GM21390 (cell line): ENCODE results near the gene RGS3.
"Not testable (repeated sequence)": the region's sequence is repeated elsewhere in the genome, so short reads cannot be mapped to it uniquely, and the experiment has no call there.

Experiments used
- ATAC-seq: cut with Tn5 transposase; IDR thresholded peaks from one replicate; pipeline ENCODE4 v1.9.1; 2021; ENCODE audit not compliant: unreplicated experiment

The RGS3 gene

DNA sequence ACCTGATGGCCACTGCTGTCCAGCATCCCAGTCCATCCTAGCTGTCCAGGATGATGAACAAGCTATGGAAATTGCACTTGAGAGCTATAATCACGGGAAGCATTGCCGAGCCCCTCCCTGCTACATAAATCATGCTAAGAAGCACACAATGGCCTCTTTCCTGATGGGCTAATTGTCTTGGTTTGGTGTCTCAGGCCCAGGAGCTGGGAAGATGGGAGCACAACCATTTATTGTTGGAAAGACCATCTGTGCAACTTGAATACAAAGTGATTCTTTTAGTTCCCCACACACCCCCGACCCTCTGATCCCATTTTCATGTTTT lies 80.4 kb downstream of the RGS3 start:
- no peak for ATAC-seq

DNA sequence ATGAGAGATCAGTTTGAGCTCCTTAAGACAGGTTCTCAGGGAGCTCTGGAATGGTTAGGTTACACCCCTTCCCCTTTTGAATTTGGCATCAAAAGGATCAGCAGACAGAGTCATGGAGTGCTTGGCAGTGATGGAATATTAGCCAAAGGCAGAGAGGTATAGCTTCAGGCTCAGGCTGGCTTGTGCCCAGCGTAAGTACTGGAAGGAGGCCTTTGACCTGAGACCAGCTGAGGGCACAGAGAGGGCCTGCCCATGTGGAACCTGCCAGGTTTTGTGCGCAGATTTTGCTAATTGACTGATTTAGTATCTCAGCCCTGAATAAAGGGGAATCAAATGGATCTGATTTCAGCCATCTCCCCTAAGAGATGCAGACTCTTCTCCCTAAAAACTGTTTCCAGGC lies 81.5 kb downstream of the RGS3 start:
- ATAC-seq: no peak

DNA sequence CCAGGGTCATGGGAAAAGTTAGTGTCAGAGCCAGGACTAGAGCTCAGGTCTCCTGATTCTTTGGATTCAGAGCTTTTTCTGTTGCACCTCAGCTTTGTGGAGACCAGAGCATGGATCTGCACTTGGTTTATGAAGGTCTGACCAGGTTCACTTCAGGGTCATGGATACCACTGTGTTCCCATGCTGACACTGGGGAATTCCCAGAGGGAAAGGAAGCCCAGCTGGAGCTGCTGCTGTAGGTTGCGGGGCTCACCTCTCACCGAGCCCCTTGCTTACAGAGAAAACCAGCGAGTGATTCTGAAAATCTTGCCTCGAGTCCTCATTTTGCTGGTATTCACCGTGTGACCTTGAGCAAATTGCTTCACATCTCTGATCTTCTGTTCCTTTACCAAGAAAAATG lies 83.0 kb downstream of the RGS3 start:
- ATAC-seq: no peak

DNA sequence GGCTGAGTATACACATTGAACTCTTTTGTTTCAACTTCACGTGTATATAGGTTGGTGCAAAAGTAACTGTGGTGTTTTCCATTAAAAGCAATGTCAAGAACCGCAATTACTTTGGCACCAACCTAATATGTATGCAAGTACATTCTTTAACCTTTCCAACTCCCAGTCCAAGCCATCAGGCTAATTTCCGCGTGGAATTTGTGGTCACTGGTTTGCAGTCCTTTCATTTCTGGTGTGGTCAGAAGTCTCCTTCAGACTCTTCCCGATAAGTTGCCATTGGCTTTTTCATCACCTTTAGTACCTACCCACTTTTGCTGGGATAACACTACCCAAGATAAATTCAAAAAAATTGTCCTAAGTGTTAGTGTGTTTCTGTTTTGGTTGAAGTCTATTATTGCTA lies 84.0 kb downstream of the RGS3 start:
- no peak for ATAC-seq

DNA sequence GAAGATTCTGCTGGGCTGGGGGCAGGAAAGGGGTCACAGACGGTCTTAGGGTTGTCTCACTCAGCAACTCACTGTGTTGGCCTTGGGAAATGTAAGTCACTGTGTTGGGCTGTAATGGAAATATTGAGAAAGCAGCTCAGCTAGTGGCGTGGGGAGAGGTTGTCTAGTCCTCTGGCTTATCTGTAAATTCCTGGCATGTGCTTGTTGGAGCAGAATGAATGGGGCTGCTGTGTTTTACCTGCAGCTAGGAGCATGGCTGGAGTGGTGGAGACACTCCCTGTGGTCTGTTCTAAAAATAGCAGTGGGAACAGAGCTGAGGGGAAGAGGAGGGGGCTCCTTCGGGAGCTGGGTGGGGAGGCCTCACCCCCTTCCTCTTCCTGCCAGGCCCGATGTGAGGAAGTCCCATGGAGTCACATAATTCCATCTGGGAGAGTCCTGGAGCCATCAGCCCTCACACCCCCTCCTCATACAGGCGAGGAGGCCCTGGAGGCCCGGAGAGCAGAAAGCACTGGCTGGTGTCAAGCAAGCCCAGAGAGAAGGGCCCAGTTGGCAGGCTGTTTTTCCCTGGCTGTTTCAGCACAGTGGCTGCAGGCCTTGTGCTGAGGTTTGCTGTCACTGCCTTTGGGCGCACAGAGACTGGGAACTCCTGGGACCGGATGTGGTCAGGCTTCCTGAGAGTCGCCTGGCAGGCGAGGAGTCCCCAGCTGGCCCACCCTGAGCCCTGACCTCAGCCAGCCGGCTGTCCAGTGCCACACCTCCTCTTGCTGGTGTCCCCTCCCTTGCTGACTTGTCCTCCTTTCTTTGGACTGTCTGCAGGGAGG lies 84.9 kb downstream of the RGS3 start:
- ATAC-seq: no peak

DNA sequence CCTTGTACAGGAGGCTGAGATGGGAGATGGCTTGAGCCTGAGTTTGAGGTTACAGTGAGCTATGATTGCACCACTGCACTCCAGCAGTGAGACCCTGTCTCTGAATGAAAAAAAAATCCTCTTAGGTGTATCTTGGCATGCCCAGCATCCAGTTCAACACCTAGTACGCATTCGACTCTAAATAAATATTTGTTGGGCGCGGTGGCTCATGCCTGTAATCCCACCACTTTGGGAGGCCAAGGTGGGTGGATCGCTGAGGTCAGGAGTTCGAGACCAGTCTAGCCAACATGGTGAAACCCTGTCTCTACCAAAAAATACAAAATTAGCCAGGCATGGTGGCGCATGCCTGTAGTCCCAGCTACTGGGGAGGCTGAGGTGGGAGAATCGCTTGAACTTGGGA lies 86.4 kb downstream of the RGS3 start:
- not testable (repeated sequence) for ATAC-seq

DNA sequence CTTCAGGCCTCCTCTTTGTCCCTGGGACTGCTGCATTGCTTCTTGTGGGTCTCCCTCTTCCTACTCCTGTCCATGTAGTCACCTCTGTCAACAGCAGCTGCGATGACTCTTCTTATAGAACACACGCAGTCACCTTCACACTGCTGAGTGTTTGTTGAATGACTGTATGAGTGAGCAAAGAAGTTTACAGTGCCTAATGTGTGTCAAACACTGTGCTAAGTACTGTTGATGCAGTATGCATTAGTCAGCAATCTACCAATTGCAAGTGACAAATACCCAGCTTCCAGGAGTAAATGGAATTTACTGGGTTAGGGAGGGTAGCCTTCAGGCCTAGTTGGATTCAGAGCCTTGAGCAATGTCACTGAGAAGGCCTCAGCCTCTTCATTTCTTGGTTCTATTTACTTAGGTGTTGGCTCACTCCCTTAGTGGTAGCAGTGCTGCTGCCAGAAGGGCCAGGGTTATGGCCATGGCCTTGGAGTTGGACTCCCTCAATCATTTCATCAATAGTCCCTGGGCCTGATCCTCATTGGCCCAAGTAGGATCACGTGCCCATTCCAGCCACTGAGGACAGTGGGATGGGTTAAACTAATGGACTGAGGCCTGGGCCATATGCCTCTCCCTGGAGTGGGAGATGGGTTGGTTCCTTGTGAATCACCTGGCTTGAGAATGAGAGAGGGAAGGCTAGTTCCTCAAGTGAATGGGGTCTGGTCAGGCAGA lies 93.5 kb downstream of the RGS3 start:
- no peak for ATAC-seq

DNA sequence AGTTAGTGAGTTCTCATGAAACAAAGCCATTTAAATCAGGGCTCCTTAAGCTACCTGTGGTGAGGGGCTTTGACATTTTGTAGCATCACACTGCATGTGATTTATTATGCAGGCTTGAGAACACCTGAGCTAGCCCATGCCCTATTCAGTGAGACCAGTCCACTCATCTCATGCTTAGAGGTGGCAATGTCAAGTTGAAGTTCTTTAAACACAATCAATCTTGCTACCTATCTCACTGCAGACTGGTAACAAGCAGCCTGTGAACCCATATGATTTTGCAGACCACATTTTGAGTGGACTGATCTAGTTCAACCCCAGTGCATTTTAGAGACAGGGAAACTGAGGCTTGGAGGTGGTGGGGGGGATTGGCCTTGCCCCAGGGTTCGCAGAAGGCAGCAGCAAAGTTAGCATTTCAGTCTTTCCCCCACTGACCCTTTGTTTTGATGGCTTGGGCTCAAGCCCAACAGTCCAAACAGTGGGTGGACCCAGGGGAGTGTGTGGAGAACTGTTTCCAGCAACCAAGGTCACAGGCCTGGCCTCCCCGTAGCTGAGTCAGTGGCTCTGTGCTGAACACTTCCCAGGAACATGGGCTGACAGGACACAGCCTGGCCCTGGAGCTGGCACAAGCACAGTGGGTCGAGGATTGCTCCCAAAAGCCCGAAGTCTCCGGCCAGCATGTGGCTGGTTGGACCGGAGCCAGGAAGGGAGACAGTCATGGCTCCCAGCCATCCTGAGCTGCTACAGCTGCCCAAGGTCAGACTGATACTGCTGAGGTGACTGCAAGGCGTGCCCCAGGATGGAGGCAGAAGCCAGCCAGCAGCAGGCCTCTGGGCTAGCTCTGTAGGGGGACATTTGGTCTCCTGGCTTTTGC lies 95.3 kb downstream of the RGS3 start:
- no peak for ATAC-seq

DNA sequence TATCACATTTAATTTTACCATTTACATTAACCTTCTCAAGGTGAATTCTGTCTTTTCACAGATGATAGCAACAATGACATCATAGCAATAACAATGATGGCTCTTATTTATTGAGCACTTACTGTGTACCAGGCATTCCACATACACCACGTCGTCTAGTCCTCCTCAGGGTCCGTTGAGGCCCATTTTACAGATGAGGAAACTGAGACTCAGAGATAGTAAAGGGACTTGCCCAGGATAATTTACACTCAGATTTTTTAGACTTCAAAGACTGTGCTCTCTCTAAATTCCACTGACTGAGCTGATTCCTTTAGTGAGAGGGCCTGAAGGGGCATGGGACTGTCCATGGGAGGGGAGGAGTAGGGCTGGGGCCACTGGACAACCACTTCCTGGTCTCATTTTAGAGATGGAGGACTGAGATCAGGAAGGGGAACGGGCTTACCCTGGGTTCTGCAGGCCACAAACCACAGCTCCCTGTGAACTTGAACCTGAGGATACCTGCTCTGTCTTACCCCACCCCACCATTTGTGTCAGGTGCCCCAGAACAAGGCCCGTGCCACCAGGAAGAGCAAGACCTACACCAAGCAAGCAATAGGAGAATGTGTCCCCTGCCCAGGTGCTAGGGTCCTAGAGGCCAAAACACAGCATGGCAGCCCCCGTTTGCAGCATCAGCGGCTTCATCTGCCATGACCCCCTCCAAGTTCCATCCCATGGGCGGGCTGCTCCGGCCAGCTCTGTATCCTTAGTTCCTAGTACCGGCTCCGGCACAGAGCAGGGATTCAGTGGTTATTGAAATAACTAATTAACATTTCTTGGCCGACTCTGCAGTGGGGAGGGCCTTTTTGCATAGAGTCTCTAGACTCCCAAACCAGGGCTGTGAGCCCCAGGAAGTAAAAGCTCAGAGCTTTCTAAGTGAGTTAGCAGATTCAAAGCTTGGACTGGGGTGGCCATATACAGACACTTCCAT lies 96.6 kb downstream of the RGS3 start:
- no peak for ATAC-seq

DNA sequence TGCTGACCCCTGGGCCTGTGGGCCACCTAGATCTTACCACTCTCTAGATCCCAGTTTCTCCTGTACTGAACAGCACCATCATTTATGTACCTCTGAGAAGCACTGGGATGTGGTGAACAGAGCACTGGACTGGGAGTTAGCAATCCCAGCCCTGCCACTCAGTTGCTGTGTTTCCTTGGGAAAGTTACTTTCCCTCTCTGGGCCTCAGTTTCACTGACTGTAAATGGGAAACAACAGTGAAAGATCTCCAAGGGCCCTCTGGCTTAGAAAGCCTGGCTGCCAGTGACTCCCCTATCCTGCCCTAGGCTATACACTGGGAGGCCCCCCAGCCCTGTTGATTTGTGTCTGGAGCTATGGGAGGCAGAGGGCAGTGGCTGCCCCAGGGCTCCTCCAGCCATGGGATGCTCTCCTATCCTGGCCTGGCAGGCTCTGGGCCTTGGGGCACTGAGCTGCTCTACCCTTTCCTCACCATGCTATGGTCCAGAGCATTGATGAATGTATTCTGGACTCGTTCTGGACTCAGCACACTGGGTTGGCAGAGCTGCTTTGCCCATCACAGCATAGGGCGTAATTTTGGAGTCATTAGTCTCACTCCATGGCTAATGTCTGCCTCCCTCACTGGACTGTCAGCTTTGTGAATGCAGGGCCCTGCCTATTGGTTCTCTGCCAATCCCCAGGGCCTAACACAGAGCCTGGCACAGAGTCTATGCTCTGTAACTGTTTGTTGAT lies 99.3 kb downstream of the RGS3 start:
- ATAC-seq: no peak

DNA sequence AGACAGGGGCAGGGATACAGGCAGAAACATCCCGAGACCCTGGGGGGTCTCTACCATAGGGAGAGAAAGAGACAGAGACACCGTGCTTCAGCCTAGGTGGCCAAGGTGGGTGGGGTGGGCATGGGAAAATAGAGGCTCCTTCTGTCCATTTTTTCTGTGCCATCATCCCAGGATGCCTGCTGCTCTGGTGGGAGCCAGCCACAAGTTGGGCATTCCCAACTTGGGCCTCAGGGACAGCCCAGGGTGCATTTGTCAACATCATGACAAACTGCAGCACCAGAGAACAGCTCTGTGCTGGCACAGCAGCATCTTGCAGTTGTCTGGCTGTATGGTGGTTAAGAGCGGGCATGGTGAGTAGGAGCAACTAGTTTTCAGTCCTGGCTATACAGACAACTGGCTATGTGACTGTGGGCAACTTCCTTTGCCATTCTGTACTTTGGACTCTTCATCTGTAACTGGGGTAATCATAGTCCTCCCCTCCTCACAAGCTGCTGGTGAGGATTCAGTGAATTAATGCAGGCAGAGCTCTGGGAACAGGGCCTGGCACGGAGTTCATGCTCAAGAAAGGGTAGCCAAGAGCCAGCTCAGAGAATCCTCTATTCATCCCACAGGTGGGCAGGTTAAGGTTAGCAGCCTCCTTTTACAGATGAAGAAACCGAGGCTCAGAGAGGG lies 100.4 kb downstream of the RGS3 start:
- no peak for ATAC-seq

DNA sequence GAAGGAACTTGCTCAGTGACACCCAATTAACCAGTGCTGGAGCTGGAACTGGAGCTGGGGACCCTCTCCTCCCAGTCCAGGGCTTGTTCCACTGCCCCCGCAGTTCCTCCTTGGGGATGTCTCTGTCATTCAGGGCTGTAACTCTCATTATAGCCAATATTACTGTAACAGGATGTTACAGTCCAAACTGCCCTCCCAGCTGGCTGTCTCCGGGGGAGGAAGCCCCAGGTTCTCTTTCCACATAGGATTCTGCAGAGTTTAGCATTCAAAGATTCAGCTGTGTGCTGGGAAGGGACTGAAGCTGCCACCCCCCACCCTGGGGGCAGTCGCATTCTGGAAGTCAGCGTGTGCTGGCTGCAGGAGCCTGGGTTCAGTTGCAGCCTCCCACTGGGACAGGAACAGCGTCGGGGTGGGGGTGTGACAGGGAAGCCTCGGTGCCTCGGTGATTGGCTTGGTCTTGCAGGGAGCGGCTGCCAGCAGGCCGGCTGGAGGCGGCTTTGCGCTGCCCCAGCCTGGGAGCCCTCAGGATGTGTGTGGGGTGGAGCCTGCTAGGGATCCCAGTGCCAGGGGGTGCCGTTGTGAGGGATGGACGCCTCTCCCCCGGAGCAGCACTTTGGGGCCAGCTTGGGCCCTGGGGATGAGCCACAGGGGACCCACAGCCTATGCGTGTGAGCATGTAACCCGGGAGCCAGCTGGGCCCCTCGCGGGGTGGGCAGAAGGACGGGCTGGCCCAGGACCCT lies 101.1 kb downstream of the RGS3 start:
- ATAC-seq: no peak

DNA sequence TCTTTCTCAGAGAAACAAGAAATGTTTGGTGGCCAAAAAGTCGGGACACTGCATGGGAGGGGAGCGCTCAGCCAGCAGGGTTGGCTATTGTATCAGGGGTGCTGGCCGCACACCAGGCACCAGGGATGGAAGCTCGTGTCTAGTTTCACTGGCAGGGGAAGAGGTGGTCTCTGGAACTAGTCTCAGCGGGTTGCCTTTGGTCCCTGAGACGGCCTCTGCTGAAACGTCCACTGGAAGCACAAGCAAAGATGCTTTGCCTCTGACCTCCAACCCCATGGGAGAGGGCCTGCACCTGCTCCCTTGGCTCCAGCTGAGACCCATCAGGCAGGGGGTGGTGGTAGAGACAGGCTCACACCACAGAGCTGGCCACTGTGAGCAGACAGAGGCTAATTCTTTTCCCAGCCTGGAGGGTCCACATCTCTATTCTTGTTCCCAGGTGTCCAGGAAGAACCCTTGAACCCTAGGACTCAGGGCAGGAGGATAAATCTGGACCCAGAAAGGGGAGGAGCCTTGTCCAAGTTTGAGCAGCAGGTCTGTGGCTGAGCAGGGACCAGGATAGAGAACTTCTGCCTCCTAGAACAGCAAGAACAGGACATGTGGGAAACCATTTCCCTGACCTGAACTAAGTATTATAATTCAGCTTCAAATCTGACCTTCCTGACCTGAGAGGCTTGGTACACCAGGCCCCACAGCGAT lies 102.6 kb downstream of the RGS3 start:
- ATAC-seq: no peak

DNA sequence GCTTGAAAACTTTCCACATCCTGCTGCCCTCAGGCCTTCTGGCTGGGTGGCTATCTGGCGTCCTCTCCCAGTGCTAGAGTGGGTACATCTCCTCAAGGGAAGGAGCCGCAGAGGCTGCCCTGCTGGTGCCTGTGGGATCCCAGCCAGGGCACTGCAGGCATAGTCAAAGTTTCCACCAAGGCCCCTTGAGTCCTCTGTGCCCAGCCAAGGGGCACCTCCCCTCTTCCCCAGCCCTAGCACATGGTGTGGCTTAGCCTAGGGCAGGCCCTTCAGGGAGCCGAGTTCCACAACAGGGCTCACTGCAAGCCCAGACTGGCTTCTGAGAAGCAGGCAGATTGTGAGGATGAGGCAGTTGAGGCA lies 103.2 kb downstream of the RGS3 start:
- ATAC-seq: no peak

DNA sequence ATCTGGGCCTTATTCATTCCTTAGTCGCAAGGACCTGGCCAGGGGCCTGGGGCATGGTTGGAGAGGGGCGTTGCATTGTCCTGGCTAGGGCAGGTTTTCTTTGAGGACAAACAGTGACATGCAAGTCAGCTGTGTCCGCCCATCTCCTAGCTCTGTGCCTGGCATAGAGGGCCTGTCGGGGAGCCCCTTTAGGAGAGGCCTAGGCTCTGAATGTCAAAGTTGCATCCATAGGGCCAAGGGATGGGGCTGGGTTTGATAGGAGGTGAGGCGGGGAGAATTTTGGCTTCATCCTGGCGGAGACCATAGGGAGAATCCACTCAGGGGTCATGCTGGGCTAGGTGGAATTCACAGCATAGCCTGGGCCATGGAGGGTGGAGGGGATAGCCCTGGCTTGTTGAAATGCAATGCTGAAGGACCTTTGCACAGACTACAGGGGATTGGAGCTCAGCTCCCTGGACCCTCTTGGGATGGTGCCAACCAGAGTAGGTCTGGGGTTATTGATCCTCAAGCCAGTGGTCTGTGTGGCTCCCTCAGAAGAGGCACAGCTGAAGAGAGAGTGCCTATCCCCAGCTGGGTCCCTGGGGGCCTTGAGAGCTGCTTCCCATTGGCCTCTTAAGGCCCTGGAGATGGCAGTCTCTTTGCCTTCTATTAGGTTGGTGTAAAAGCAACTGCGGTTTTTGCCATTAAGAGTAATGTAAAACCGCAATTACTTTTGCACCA lies 104.0 kb downstream of the RGS3 start:
- no peak for ATAC-seq

DNA sequence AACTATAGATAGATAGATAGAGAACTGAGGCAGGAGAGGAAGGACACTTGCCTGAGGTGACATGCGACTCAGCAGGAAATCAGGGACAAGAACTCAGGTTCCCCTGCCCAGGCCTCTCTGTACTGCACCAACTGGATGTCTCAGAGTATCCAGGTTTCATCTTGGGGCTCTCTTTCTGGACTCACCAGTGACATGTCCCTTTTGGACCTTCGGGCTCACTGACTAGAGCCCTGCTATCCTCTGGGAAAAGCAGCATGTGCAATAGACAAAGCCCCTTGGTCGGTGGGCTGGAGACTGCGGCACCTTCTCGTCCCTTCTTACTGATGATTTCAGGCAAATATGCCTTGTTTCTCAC lies 104.5 kb downstream of the RGS3 start:
- no peak for ATAC-seq

DNA sequence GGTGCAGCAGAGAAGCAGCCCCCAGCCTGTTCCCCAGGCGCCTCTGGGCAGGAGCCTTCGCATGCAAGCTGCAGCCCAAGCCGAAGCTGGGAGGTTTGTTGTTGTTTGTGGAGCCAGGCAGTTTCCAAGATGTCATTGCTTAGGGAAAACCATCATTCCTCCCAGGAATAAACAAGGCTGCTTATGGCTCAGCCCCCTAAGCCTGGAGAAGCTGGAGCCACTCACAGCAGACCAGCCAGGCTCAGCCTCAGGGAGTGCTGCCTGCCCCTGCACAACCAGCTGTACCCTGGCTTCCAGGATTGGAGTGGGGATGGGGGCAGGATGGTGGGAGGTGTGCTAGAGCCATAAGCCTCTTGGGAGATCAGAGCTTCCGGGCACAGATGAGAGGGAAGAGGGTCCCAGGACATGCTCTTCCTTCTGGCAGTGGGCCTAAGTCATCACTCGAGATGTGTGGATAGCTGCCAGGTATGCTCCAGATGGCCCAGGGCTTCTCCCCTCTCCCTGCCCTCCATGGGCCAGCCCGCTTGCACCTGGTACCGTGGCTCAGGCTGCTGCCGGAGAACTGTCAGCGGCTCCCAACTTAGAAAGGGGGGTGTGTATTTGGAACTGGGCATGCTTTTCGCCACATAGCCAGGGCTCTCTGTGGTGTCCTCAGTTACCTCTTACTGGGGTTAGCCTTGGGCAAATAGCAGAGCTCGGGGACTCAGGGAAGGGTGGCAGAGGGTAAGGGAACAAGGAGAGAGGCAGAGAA lies 105.2 kb downstream of the RGS3 start:
- no peak for ATAC-seq
